Sigmoid colon (tissue), 7 donors: ENCODE data around the gene PACS1. TPM values are rescaled to one million over a fixed set of nuclear protein-coding genes. Genes with fewer than 3 reads are reported as not detected.

Experiments
- polyA plus RNA-seq, 3 donors: library from polyadenylated mRNA; stranded (reverse); fragments of 200-250 nt; gene quantifications; one replicate each; pipeline ENCODE4 v1.2.3, GENCODE V29; 2013
- total RNA-seq, 4 donors: library from RNA; depleted of rRNA; stranded (reverse); fragments of >200 nt; gene quantifications; one replicate each; pipeline ENCODE4 v1.1.0, GENCODE V29; 2016
- donor health status: healthy with polysubstance abuse.
- donor health status: Bipolar disorder and iron deficiency.
- donor health status: healthy.

The PACS1 gene
- total and polyA plus RNA-seq, 7 donors, result 2.1 to 75.9 (median 22.8) TPM

Other genes with a start within 250 kb of the PACS1 start
- 1 to 10 TPM in 1 of 4 donors, under 1 TPM in 3; 0.27 to 1.2 (median 0.63) TPM for gene SNX32, start 236.3 kb upstream of the PACS1 start, total RNA-seq
- 1 to 10 TPM in 1 of 3 donors, under 1 TPM in 1, not detected in 1; 0.69 to 1.5 TPM for gene SNX32, start 236.3 kb upstream of the PACS1 start, polyA plus RNA-seq
- 100 to 1,000 TPM; 428 to 506 (median 487) TPM for gene CFL1, start 212.1 kb upstream of the PACS1 start, total RNA-seq
- gene CFL1, start 212.1 kb upstream of the PACS1 start, polyA plus RNA-seq, result 1,000 to 10,000 TPM; 1,456 to 2,165 (median 1,757) TPM
- gene MUS81, start 209.8 kb upstream of the PACS1 start, total RNA-seq, result 10 to 100 TPM; 42.1 to 54.2 (median 45.2) TPM
- gene MUS81, start 209.8 kb upstream of the PACS1 start, polyA plus RNA-seq, result 10 to 100 TPM; 33.5 to 61.8 (median 36.0) TPM
- 100 to 1,000 TPM in 2 of 4 donors, 10 to 100 TPM in 2; 71.7 to 120 (median 97.3) TPM for gene EFEMP2, start 197.5 kb upstream of the PACS1 start, total RNA-seq
- gene EFEMP2, start 197.5 kb upstream of the PACS1 start, polyA plus RNA-seq, result 10 to 100 TPM in 2 of 3 donors, 1 to 10 TPM in 1; 8.6 to 24.0 (median 19.4) TPM
- gene CTSW, start 190.4 kb upstream of the PACS1 start, total RNA-seq, result under 1 TPM in 1 of 4 donors, not detected in 3; 0.82 TPM
- gene CTSW, start 190.4 kb upstream of the PACS1 start, polyA plus RNA-seq, result 1 to 10 TPM in 2 of 3 donors, not detected in 1; 2.3 to 3.1 TPM
- 10 to 100 TPM; 37.5 to 60.7 (median 48.6) TPM for gene FIBP, start 181.8 kb upstream of the PACS1 start, total RNA-seq
- 10 to 100 TPM; 54.4 to 66.1 (median 58.3) TPM for gene FIBP, start 181.8 kb upstream of the PACS1 start, polyA plus RNA-seq
- gene CCDC85B, start 179.6 kb upstream of the PACS1 start, total RNA-seq, result 10 to 100 TPM; 57.1 to 73.6 (median 67.6) TPM
- 10 to 100 TPM in 2 of 3 donors, 1 to 10 TPM in 1; 4.2 to 31.6 (median 13.2) TPM for gene CCDC85B, start 179.6 kb upstream of the PACS1 start, polyA plus RNA-seq
- gene FOSL1, start 169.9 kb upstream of the PACS1 start, total RNA-seq, result 10 to 100 TPM in 1 of 4 donors, 1 to 10 TPM in 1, under 1 TPM in 1, not detected in 1; 0.36 to 12.4 (median 2.8) TPM
- gene FOSL1, start 169.9 kb upstream of the PACS1 start, polyA plus RNA-seq, result 1 to 10 TPM; 1.6 to 3.6 (median 2.9) TPM
- gene C11orf68, start 151.2 kb upstream of the PACS1 start, total RNA-seq, result 10 to 100 TPM; 22.1 to 36.3 (median 23.9) TPM
- 10 to 100 TPM; 23.4 to 26.1 (median 24.0) TPM for gene C11orf68, start 151.2 kb upstream of the PACS1 start, polyA plus RNA-seq
- 100 to 1,000 TPM in 1 of 4 donors, 10 to 100 TPM in 3; 58.9 to 115 (median 79.2) TPM for gene DRAP1, start 150.8 kb upstream of the PACS1 start, total RNA-seq
- gene DRAP1, start 150.8 kb upstream of the PACS1 start, polyA plus RNA-seq, result 10 to 100 TPM; 61.5 to 87.1 (median 77.5) TPM
- gene TSGA10IP, start 124.8 kb upstream of the PACS1 start, total RNA-seq, result under 1 TPM in 1 of 4 donors, not detected in 3; 0.49 TPM
- gene TSGA10IP, start 124.8 kb upstream of the PACS1 start, polyA plus RNA-seq, result not detected
- gene SART1, start 108.5 kb upstream of the PACS1 start, total RNA-seq, result 10 to 100 TPM; 33.8 to 38.8 (median 37.0) TPM
- 10 to 100 TPM; 22.2 to 50.0 (median 26.4) TPM for gene SART1, start 108.5 kb upstream of the PACS1 start, polyA plus RNA-seq
- 10 to 100 TPM; 19.4 to 23.9 (median 21.1) TPM for gene EIF1AD, start 68.1 kb upstream of the PACS1 start, total RNA-seq
- gene EIF1AD, start 68.1 kb upstream of the PACS1 start, polyA plus RNA-seq, result 10 to 100 TPM; 13.8 to 26.0 (median 14.3) TPM
- 10 to 100 TPM; 40.4 to 76.4 (median 50.5) TPM for gene BANF1, start 67.8 kb upstream of the PACS1 start, total RNA-seq
- gene BANF1, start 67.8 kb upstream of the PACS1 start, polyA plus RNA-seq, result 100 to 1,000 TPM; 113 to 150 (median 130) TPM
- gene CST6, start 58.3 kb upstream of the PACS1 start, total RNA-seq, result not detected
- gene CST6, start 58.3 kb upstream of the PACS1 start, polyA plus RNA-seq, result 1 to 10 TPM in 1 of 3 donors, under 1 TPM in 1, not detected in 1; 0.10 to 1.2 TPM
- gene CATSPER1, start 43.8 kb upstream of the PACS1 start, total RNA-seq, result not detected
- under 1 TPM in 1 of 3 donors, not detected in 2; 0.06 TPM for gene CATSPER1, start 43.8 kb upstream of the PACS1 start, polyA plus RNA-seq
- gene GAL3ST3, start 21.1 kb upstream of the PACS1 start, total RNA-seq, result not detected
- gene GAL3ST3, start 21.1 kb upstream of the PACS1 start, polyA plus RNA-seq, result under 1 TPM in 1 of 3 donors, not detected in 2; 0.04 TPM
- gene SF3B2, start 17.9 kb upstream of the PACS1 start, total RNA-seq, result 100 to 1,000 TPM in 2 of 4 donors, 10 to 100 TPM in 2; 75.5 to 122 (median 102) TPM
- 100 to 1,000 TPM in 1 of 3 donors, 10 to 100 TPM in 2; 71.7 to 119 (median 91.9) TPM for gene SF3B2, start 17.9 kb upstream of the PACS1 start, polyA plus RNA-seq
- gene KLC2, start 187.4 kb downstream of the PACS1 start, total RNA-seq, result 10 to 100 TPM; 16.1 to 29.9 (median 24.1) TPM
- 10 to 100 TPM in 1 of 3 donors, 1 to 10 TPM in 2; 5.4 to 20.5 (median 6.5) TPM for gene KLC2, start 187.4 kb downstream of the PACS1 start, polyA plus RNA-seq
- 10 to 100 TPM; 65.4 to 93.7 (median 77.3) TPM for gene RAB1B, start 198.4 kb downstream of the PACS1 start, total RNA-seq
- 100 to 1,000 TPM; 196 to 286 (median 243) TPM for gene RAB1B, start 198.4 kb downstream of the PACS1 start, polyA plus RNA-seq
- 1 to 10 TPM in 1 of 4 donors, not detected in 3; 1.7 TPM for gene CNIH2, start 207.9 kb downstream of the PACS1 start, total RNA-seq
- gene CNIH2, start 207.9 kb downstream of the PACS1 start, polyA plus RNA-seq, result under 1 TPM in 1 of 3 donors, not detected in 2; 0.63 TPM
- 10 to 100 TPM; 43.5 to 72.4 (median 61.9) TPM for gene YIF1A, start 218.9 kb downstream of the PACS1 start, total RNA-seq
- gene YIF1A, start 218.9 kb downstream of the PACS1 start, polyA plus RNA-seq, result 100 to 1,000 TPM in 1 of 3 donors, 10 to 100 TPM in 2; 30.3 to 104 (median 45.0) TPM
- gene TMEM151A, start 221.6 kb downstream of the PACS1 start, total RNA-seq, result under 1 TPM in 2 of 4 donors, not detected in 2; 0.27 to 0.36 TPM
- under 1 TPM in 1 of 3 donors, not detected in 2; 0.36 TPM for gene TMEM151A, start 221.6 kb downstream of the PACS1 start, polyA plus RNA-seq
- 10 to 100 TPM in 2 of 4 donors, 1 to 10 TPM in 2; 5.8 to 26.3 (median 13.0) TPM for gene CD248, start 246.8 kb downstream of the PACS1 start, total RNA-seq
- 10 to 100 TPM in 1 of 3 donors, 1 to 10 TPM in 2; 1.2 to 13.7 (median 3.0) TPM for gene CD248, start 246.8 kb downstream of the PACS1 start, polyA plus RNA-seq